Osteoblast (primary cell): ENCODE measurements around the gene TREH. TPM values are rescaled to one million over a fixed set of nuclear protein-coding genes. Genes with fewer than 3 reads are reported as not detected.
A peak's percentile ranks its signal among the peaks of the same experiment; 100 is the strongest.

ENCODE experiments used
- DNase-seq: peaks from one replicate; pipeline ENCODE4 v3.0.0; 2011; ENCODE audit warnings: low spot score, mixed read lengths; ENCODE audit not compliant: insufficient read length; ENCODE audit errors: missing footprints
- H2AFZ ChIP-seq: 2 replicates; pipeline ENCODE4 v1.6.0; 2011; ENCODE audit warnings: mild to moderate bottlenecking, low read length
- H3K27ac ChIP-seq: 2 replicates; pipeline ENCODE4 v1.5.1; 2011; ENCODE audit warnings: mild to moderate bottlenecking, low read depth, low read length, moderate library complexity
- H3K27me3 ChIP-seq: 2 replicates; pipeline ENCODE4 v1.6.0; 2012; ENCODE audit warnings: mild to moderate bottlenecking, control low read depth, inconsistent platforms, low read length, moderate library complexity; ENCODE audit not compliant: insufficient read depth
- H3K36me3 ChIP-seq: 2 replicates; pipeline ENCODE4 v1.5.1; 2011; ENCODE audit warnings: mild to moderate bottlenecking, low read length, control low read depth, moderate library complexity; ENCODE audit not compliant: insufficient read depth
- H3K4me1 ChIP-seq: 2 replicates; pipeline ENCODE4 v1.5.1; 2011; ENCODE audit warnings: mild to moderate bottlenecking, low read length, control low read depth, moderate library complexity; ENCODE audit not compliant: insufficient read depth
- H3K4me2 ChIP-seq: 2 replicates; pipeline ENCODE4 v1.6.0; 2011; ENCODE audit warnings: mild to moderate bottlenecking, low read length; ENCODE audit not compliant: insufficient read depth
- H3K4me3 ChIP-seq: fragments of 200-600 bp; sonication (generic); 3 replicates; pipeline ENCODE4 v1.5.1; 2012; ENCODE audit warnings: mild to moderate bottlenecking, low read length, inconsistent platforms; ENCODE audit not compliant: insufficient read depth
- H3K79me2 ChIP-seq: 2 replicates; pipeline ENCODE4 v1.6.0; 2012; ENCODE audit warnings: mild to moderate bottlenecking, low read length, control low read depth, inconsistent platforms; ENCODE audit not compliant: insufficient read depth
- H3K9me3 ChIP-seq: 2 replicates; pipeline ENCODE4 v1.5.1; 2011; ENCODE audit warnings: low read depth, low read length, control low read depth
- H4K20me1 ChIP-seq: 2 replicates; pipeline ENCODE4 v1.6.0; 2012; ENCODE audit warnings: mild to moderate bottlenecking, low read length, control low read depth; ENCODE audit not compliant: insufficient read depth
- total RNA-seq: library from RNA; depleted of rRNA; stranded (reverse); fragments of >200 nt; gene quantifications from 2 replicates; pipeline ENCODE4 v1.2.3, GENCODE V29; 2012
- TF ChIP-seq, protein P1 (sequence below): IDR thresholded peaks from 2 replicates; pipeline ENCODE4 v1.5.1; 2011; ENCODE audit warnings: mild to moderate bottlenecking, low read depth, low read length, moderate library complexity; ENCODE audit errors: extremely low read depth

TREH gene
- total RNA-seq, 1 donor, result not detected

DNA sequence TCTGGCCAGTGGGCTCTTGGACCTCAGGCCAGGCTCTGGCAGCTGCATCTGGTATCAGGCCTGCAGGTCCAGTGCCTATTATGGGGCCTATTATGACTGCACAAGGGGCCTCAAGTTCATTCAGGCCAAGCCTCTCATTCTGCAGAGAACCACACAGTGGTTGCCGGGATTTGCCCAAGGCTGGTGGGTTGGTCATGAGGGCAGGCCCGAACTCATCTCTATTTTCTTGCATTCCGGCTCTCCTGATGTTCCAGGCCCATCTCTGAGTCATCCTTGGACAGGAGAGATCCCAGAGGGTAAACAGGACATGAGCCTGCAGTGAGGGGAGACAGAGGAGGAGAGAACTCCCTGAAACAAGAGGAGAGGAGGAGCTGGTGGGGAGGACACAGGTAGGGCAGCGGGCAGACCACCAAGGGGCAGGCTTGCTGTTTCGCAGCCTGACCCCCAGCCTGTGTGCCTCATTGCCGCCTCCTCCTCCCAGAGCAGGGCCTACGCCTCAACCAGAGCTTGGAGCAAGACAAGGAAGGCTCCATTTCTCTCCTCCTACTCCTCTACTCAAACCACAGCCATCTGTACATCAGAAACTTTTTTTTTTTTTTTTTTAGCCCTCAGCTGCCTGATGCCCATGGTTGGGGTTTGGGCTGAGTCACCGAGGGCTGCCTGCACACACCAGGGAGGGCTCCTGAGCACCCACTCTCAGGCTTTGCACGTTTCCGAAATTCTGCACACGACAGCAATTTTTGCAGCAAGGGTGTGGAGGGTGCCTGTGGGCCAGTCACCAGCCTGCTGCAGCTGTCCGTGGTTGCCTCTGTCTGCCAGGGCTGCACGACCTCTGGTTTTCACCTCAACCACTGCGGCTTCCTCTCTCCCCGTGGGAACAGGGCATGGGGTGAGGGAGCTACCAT lies 12.7 kb upstream of the TREH start:
- no peaks in the 10 kb centered on the region for H3K36me3 ChIP-seq
- H3K27ac ChIP-seq, result no peak overlapping the region
- peak; percentile 87 for DNase-seq
- H3K9me3 ChIP-seq, result no peaks in the 10 kb centered on the region
- H3K79me2 ChIP-seq, result no peaks in the 10 kb centered on the region
- H3K4me3 ChIP-seq, result no peak overlapping the region
- H3K4me2 ChIP-seq, result no peak overlapping the region
- no peaks in the 10 kb centered on the region for H3K27me3 ChIP-seq
- H4K20me1 ChIP-seq, result no peaks in the 10 kb centered on the region
- H3K4me1 ChIP-seq, result peaks cover 11% of the 10 kb centered on the region
- TF ChIP-seq, protein P1, sequence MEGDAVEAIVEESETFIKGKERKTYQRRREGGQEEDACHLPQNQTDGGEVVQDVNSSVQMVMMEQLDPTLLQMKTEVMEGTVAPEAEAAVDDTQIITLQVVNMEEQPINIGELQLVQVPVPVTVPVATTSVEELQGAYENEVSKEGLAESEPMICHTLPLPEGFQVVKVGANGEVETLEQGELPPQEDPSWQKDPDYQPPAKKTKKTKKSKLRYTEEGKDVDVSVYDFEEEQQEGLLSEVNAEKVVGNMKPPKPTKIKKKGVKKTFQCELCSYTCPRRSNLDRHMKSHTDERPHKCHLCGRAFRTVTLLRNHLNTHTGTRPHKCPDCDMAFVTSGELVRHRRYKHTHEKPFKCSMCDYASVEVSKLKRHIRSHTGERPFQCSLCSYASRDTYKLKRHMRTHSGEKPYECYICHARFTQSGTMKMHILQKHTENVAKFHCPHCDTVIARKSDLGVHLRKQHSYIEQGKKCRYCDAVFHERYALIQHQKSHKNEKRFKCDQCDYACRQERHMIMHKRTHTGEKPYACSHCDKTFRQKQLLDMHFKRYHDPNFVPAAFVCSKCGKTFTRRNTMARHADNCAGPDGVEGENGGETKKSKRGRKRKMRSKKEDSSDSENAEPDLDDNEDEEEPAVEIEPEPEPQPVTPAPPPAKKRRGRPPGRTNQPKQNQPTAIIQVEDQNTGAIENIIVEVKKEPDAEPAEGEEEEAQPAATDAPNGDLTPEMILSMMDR, result no peak
- peak overlapping the region; percentile 48 for H2AFZ ChIP-seq

DNA sequence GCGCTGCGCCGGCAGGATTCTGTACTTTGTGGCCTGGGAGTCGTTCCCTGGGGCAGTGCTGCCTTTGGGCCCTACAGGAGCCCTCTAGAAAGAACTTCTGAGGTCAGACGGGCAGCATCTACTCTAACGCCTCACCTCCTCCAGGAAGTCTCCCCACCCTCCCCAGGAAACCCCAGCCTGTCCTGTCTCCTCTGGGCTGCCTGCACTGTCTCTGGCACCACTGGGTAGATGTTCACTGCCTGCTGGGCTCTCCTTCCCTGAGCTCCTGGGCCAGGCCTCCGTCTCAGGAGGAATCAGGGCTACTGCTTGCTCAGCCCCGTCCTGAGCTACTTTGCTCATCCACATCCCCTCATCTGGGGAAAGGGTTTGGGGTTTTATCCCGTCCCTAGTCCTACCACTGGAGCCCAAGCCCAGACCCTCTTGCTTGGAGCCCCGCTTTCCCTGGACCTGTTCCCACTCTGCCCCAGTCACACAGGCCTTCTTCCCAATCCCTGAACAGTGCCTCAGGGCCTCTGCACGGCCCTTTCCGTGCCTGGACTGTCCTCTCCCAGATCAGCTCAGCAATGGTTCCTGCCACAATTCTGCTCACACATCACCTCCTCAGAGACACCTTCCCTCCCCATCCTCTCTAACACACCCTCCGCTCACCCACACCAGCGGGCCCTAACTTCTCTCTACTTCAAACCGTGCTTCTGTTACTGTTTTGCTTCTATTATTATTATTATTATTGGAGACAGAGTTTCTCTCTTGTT lies 11.3 kb upstream of the TREH start:
- no peaks in the 10 kb centered on the region for H4K20me1 ChIP-seq
- H3K4me3 ChIP-seq, result no peak overlapping the region
- H3K4me1 ChIP-seq, result peaks cover 11% of the 10 kb centered on the region
- H3K27ac ChIP-seq, result no peak overlapping the region
- no peaks in the 10 kb centered on the region for H3K9me3 ChIP-seq
- DNase-seq, result no peak
- peak overlapping the region; percentile 84 for H3K4me2 ChIP-seq
- no peaks in the 10 kb centered on the region for H3K79me2 ChIP-seq
- H3K27me3 ChIP-seq, result no peaks in the 10 kb centered on the region
- TF ChIP-seq, protein P1, result no peak
- H3K36me3 ChIP-seq, result no peaks in the 10 kb centered on the region
- H2AFZ ChIP-seq, result peak overlapping the region; percentile 77

DNA sequence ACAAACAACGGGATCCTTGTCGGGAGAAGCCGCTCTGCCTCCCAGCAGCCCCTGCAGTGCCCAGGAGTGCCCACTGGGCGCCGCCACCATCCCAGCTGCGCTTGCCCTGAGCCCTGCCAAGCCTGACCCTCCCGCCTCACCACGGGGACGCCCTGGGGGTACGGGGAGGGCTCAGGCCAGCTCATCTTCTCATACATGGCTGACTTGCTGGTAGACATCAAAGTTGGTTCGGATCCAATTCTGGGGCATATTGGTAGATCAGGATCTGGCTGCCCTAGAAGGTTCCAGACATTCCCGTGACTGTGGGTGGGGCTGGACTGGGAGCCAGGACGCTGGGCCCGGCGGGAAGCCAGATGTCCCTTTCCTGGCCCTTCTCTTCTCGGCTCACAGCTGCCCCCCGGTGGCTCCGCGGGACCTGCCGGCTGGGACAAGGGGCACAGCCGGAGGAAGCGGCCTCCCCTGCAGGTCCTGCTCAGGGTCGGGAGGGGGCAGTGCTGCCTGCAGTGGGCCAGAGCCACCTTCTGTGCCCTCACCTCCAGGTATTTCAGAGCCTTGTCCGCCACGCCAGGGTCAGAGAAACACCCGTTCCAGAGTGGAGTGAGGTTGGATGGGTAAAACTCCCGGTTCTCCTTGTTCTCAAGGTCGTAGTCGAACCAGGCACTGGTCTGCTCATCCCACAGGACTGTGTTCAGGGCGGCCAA lies 10.6 kb upstream of the TREH start:
- TF ChIP-seq, protein P1, result peak; percentile 76
- Histone ChIP-seq H3K4me2 (peak overlapping the region; percentile 84), H2AFZ (peak overlapping the region; percentile 77), H3K4me3 (peak overlapping the region; percentile 62), H3K36me3 (no peaks in the 10 kb centered on the region), H3K27me3 (peaks cover 2% of the 10 kb centered on the region), H3K9me3 (no peaks in the 10 kb centered on the region), H4K20me1 (no peaks in the 10 kb centered on the region), H3K79me2 (no peaks in the 10 kb centered on the region), H3K4me1 (peaks cover 11% of the 10 kb centered on the region), H3K27ac (no peak overlapping the region)
- peak; percentile 98 for DNase-seq
